Skeletal muscle cell (primary cell): ENCODE measurements around the gene PTPRS.
"Not testable (repeated sequence)": the region's sequence is repeated elsewhere in the genome, so short reads cannot be mapped to it uniquely, and the experiment has no call there.

Experiments
- DNase-seq: peaks from one replicate; pipeline ENCODE4 v3.0.0-alpha.2; 2010; ENCODE audit warnings: low read depth
- H3K4me3 ChIP-seq: 2 replicates; pipeline ENCODE4 v1.5.1; 2011; ENCODE audit warnings: low read depth, mild to moderate bottlenecking, control low read depth, low read length, moderate library complexity

The PTPRS gene

DNA sequence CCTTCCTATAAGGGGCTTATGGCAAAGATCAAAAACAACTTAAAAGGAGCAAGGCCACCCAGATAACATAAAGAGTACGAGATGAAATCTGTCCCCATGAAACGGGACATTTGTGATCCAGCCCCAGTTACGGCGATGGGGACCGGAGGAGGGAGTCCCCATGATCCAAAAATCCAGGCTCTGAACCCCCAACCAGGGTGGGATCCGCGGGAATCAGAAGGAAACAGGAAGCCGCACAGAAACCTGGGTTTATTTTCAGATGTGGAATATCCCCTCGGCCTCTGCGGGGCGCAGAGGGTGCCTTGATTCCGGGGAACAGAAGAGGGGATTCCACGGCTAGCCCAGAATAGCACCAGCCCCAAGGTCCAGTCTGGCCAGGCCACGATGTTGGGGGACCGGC is 5.0 kb downstream of the PTPRS start:
- H3K4me3 ChIP-seq: no peak overlapping the region
- DNase-seq: no peak

DNA sequence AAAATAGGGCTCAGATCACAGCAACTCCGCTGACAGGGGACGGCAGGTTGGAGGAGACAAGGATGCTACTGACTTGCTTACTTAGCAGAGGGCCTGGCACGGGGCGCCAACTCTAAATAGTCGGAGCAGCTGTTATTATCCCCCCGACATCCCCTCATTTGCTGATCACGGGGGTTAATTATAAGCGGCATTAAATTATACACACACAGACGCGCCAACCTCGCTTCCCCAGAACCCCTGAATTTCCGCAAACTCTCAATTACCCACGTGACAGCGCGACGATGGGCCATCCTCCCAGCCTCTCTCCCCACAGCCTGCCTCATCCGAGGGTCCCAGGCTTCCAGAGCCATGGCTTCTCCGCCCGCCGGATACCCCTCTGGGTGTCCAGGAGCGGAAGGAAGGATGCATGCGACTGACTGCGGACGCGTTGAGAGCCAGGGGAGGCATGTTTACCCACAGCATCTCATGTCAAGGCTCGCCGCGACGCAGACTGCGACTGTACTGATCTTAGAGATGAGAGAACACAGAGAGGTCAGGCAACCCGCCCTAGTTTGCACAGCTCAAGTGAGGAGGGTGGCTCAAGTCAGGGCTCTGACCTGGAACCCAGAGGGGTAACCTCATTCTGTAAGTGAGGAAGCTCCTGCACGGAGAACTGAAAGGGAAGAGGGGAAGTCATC is 5.7 kb downstream of the PTPRS start:
- DNase-seq: no peak
- no peak overlapping the region for H3K4me3 ChIP-seq

- no peak overlapping the region for H3K4me3 ChIP-seq
- no peak for DNase-seq
Observed at GRCh38 chr19:5334366-5334739, 6.3 kb downstream of the PTPRS start.

GRCh38 chr19:5333581-5334365 is 6.8 kb downstream of the PTPRS start:
- no peak overlapping the region for H3K4me3 ChIP-seq

GRCh38 chr19:5332501-5332900 is 8.1 kb downstream of the PTPRS start:
- no peak for DNase-seq
- H3K4me3 ChIP-seq: no peak overlapping the region

More at GRCh38 chr19:5333581-5334365, 6.8 kb downstream of the PTPRS start:
- DNase-seq: no peak

- no peak for DNase-seq
- no peak overlapping the region for H3K4me3 ChIP-seq
Observed at GRCh38 chr19:5331790-5332189, 8.8 kb downstream of the PTPRS start.

- DNase-seq: no peak
- H3K4me3 ChIP-seq: no peak overlapping the region
Observed at GRCh38 chr19:5330307-5330720, 10.3 kb downstream of the PTPRS start.

DNA sequence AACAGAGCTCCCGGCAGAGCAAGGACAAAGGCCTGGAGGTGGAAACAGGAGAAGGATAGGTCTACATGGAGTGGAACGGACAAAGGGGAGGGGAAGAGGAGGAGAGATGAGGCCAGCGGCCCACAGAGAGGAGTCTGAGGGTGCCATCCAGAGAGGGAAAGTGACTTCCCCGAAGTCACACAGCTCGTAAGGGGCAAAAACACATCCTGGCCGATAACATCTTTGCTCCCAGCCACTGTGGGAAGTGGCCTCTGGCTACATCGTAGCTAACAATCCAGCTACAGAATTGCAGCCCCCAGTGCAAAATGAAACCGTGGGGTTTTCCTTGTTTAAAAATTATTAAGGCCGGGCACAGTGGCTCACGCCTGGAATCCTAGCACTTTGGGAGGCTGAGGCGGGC is 11.5 kb downstream of the PTPRS start:
- DNase-seq: no peak

DNA sequence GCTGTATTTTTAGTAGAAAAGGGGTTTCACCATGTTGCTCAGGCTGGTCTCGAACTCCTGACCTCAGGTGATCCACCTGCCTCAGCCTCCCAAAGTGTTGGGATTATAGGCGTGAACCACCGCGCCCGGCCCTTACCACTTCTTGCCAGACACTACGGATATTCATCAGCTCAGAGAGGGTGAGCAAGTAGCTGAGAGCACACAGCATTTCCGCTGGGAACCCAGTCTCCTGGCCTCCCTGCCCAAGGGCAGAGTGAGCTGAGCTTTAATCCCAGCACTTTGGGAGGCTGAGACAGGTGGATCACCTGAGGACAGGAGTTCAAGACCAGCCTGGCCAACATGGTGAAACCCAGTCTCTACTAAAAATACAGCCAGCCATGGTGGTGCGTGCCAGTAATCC is 12.2 kb downstream of the PTPRS start:
- H3K4me3 ChIP-seq, DNase-seq: not testable (repeated sequence)

More for the DNA sequence above, 11.5 kb downstream of the PTPRS start:
- no peak overlapping the region for H3K4me3 ChIP-seq

DNA sequence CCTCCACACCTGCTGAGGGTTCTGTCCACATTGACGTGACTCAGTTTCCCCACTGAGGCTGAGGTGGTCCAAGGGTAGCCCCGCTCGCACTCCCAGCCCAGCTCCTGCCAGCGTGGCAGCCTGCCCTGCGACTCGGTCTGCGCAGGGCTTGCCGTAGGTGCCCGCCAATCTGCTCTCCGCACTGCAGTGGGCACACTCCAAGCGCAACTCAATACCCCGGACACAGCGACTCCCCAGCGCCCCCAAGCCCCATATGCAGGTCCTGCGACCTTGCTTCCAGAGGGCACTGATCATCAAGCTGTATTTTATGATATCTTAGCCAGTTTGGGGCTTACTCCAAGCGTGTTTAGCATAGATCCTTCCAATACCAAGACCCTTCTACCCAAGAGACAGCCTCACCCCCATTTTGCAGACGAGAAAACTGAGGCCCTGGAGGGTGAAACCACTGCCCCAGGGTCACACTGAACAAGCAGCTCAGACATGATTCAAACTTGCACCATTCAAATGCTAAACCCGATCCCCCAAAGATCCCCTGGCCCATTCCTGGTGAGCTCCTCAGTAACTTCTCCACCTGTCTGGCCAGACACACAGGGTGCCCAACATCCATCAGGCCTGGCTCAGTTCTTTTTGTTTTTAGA is 13.5 kb downstream of the PTPRS start:
- DNase-seq: no peak
- H3K4me3 ChIP-seq: no peak overlapping the region

- H3K4me3 ChIP-seq: no peak overlapping the region
- DNase-seq: no peak
Observed at GRCh38 chr19:5326545-5326944, 14.1 kb downstream of the PTPRS start.

DNA sequence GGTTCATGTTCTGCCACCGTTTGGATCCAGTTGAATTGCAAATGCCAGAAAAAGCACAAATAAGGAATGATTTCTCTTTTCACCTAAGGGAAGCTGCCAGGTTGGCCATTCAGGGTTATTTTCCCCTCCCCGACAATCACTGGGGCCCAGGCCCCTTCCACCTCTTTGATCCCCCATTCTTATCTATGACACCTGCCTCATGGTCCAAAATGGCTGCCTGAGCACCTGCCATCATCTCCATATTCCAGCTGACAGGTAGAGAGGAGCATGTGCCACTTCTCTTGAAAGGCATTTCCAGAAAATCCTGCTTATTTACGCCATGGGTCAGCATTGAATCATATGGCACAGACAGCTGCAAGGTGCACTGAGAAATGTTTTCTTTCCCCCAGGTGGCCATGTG is 15.7 kb downstream of the PTPRS start:
- DNase-seq: no peak
- no peak overlapping the region for H3K4me3 ChIP-seq

- no peak for DNase-seq
- H3K4me3 ChIP-seq: no peak overlapping the region
Observed at GRCh38 chr19:5323475-5323811, 17.2 kb downstream of the PTPRS start.

GRCh38 chr19:5321851-5322681 is 18.5 kb downstream of the PTPRS start:
- no peak overlapping the region for H3K4me3 ChIP-seq
- no peak for DNase-seq

- no peak for DNase-seq
- no peak overlapping the region for H3K4me3 ChIP-seq
Observed at GRCh38 chr19:5321066-5321642, 19.5 kb downstream of the PTPRS start.

DNA sequence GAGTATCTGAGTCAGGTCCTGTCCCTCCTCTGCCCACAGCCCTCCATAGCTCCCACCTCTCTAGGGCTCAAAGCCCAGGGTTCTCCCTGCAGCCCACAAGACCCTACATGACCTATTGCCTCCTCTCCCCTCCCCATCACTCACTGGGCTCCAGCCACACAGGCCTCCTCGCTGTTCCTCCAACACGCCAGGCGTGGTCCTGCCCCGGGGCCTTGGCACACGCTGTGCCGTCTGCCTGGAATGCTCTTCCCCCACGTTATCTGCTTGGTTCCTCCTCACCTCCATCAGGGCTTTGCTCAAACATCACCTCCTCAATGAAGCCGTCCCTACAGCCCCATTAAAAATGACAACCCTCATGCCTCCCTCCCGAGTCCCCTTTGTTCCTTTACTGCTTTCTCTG is 21.1 kb downstream of the PTPRS start:
- no peak for DNase-seq
- H3K4me3 ChIP-seq: no peak overlapping the region

- H3K4me3 ChIP-seq: no peak overlapping the region
Observed at GRCh38 chr19:5318306-5318705, 22.3 kb downstream of the PTPRS start.

GRCh38 chr19:5317321-5317720 is 23.3 kb downstream of the PTPRS start:
- no peak overlapping the region for H3K4me3 ChIP-seq
- DNase-seq: no peak

More at GRCh38 chr19:5318306-5318705, 22.3 kb downstream of the PTPRS start:
- no peak for DNase-seq

GRCh38 chr19:5316138-5316537 is 24.5 kb downstream of the PTPRS start:
- H3K4me3 ChIP-seq: no peak overlapping the region
- DNase-seq: no peak

GRCh38 chr19:5314907-5315298 is 25.7 kb downstream of the PTPRS start:
- no peak for DNase-seq
- H3K4me3 ChIP-seq: no peak overlapping the region
